B cell (primary cell): ENCODE results near the gene ZBTB24. TPM values are rescaled to one million over a fixed set of nuclear protein-coding genes. Genes with fewer than 3 reads are reported as not detected.

ENCODE experiments used
- ATAC-seq: fragments of 200-7000 bp; cut with Tn5 transposase; one replicate; pipeline ENCODE4 v1.10.0; 2021; ENCODE audit warnings: low read depth, mild to moderate bottlenecking, moderate number of reproducible peaks, moderate library complexity
- CTCF ChIA-PET: fragments of 350-600 bp; sonication (Branson Sonifier 250); formaldehyde crosslinking; loops from one replicate; lab custom pipeline; 2021; ENCODE audit warnings: antibody characterized with exemption, inconsistent platforms; lab: Charles Lee
- POLR2A ChIA-PET: fragments of 350-600 bp; sonication (Branson Sonifier 250); formaldehyde crosslinking; loops from one replicate; lab custom pipeline; 2021; ENCODE audit warnings: antibody characterized with exemption; lab: Charles Lee
- DNase-seq: peaks from one replicate; pipeline ENCODE4 v3.0.0; 2013
- H2AFZ ChIP-seq: 2 replicates; pipeline ENCODE4 v1.6.1; 2012; ENCODE audit warnings: mild to moderate bottlenecking, low read depth, low read length; ENCODE audit not compliant: insufficient read depth, poor library complexity, severe bottlenecking
- H3K27ac ChIP-seq, 2 donors: 1 replicate in 1 of 2; 2 replicates in 1 of 2; pipeline ENCODE4 v1.5.1; 2012 to 2013; ENCODE audit warnings: low read length in 2 of 2, mild to moderate bottlenecking in 2 of 2, moderate library complexity in 1 of 2
- H3K27me3 ChIP-seq, 4 experiments: fragments of 200-600 bp in 1 of 4; sonication (generic) in 1 of 4; replicated peaks in 1 of 4; 1 replicate in 2 of 4; 2 replicates in 2 of 4; pipeline versions ENCODE4 v1.6.1 to v1.7.0; 2013 to 2016; ENCODE audit warnings: low read length in 3 of 4, mild to moderate bottlenecking in 2 of 4, mixed read lengths in 1 of 4, moderate library complexity in 1 of 4; ENCODE audit not compliant: insufficient read depth in 4 of 4, control insufficient read depth in 3 of 4; ENCODE audit errors: control extremely low read depth in 1 of 4
- H3K36me3 ChIP-seq, 2 experiments: replicated peaks in 1 of 2; 1 replicate in 1 of 2; 2 replicates in 1 of 2; pipeline versions ENCODE4 v1.6.1 to v1.7.1; 2013; ENCODE audit warnings: low read length in 1 of 2; ENCODE audit not compliant: insufficient read depth in 2 of 2, control insufficient read depth in 1 of 2; ENCODE audit errors: control extremely low read depth in 1 of 2, extremely low read depth in 1 of 2
- H3K4me1 ChIP-seq, 2 donors: fragments of 200-600 bp in 1 of 2; sonication (generic) in 1 of 2; 1 replicate in 1 of 2; 2 replicates in 1 of 2; pipeline versions ENCODE4 v1.5.1 to v1.6.1; 2013 to 2017; ENCODE audit warnings: low read length in 2 of 2; ENCODE audit not compliant: control insufficient read depth in 2 of 2, insufficient read depth in 2 of 2
- H3K4me2 ChIP-seq: replicated peaks from 2 replicates; pipeline ENCODE3; 2012; ENCODE audit warnings: mild to moderate bottlenecking, low read depth, low read length; ENCODE audit not compliant: poor library complexity, severe bottlenecking
- H3K4me3 ChIP-seq, 5 experiments: fragments of 200-600 bp in 1 of 5; sonication (generic) in 1 of 5; 1 replicate in 3 of 5; 2 replicates in 2 of 5; pipeline versions ENCODE4 v1.5.1 to v1.7.0; 2011 to 2016; ENCODE audit warnings: low read length in 4 of 5, mild to moderate bottlenecking in 4 of 5, low read depth in 2 of 5, control low read depth in 1 of 5, moderate library complexity in 1 of 5; ENCODE audit not compliant: insufficient read depth in 1 of 5; ENCODE audit errors: control extremely low read depth in 1 of 5, extremely low read depth in 1 of 5
- H3K79me2 ChIP-seq: fragments of 200-600 bp; sonication (generic); one replicate; pipeline ENCODE4 v1.6.0; 2016; ENCODE audit warnings: low read length; ENCODE audit not compliant: control insufficient read depth, insufficient read depth
- H3K9ac ChIP-seq: fragments of 200-600 bp; sonication (generic); 2 replicates; pipeline ENCODE4 v1.6.1; 2017; ENCODE audit warnings: mild to moderate bottlenecking, low read length, moderate library complexity
- H3K9me3 ChIP-seq, 3 donors: one replicate each; pipeline versions ENCODE4 v1.6.1 to v1.7.1; 2013; ENCODE audit warnings: low read length in 2 of 3; ENCODE audit not compliant: control insufficient read depth in 2 of 3, insufficient read depth in 1 of 3; ENCODE audit errors: control extremely low read depth in 1 of 3
- H4K20me1 ChIP-seq: 2 replicates; pipeline ENCODE4 v1.6.0; 2012; ENCODE audit warnings: mild to moderate bottlenecking, low read length; ENCODE audit not compliant: insufficient read depth, control insufficient read depth, poor library complexity, severe bottlenecking
- H3K27ac Mint-ChIP-seq: one replicate; pipeline ENCODE4 v1.8.0; 2021; ENCODE audit warnings: mixed read lengths
- H3K27me3 Mint-ChIP-seq: one replicate; pipeline ENCODE4 v1.8.0; 2021; ENCODE audit warnings: mixed read lengths
- H3K4me1 Mint-ChIP-seq: one replicate; pipeline ENCODE4 v1.8.0; 2021; ENCODE audit warnings: mixed read lengths
- H3K4me3 Mint-ChIP-seq: one replicate; pipeline ENCODE4 v1.8.0; 2021; ENCODE audit warnings: mixed read lengths
- H3K9me3 Mint-ChIP-seq: one replicate; pipeline ENCODE4 v1.8.0; 2022; ENCODE audit warnings: mixed read lengths; ENCODE audit not compliant: insufficient read depth
- EZH2 ChIP-seq: IDR thresholded peaks from 2 replicates; pipeline ENCODE4 v1.6.1; 2012; ENCODE audit warnings: borderline replicate concordance, low read depth, mild to moderate bottlenecking, moderate library complexity, low read length; ENCODE audit not compliant: insufficient read depth, poor library complexity, severe bottlenecking
- WGBS: methylation state at CpG from one replicate; pipeline ENCODE4 v1.1.5; 2013; ENCODE audit warnings: missing lambda C conversion rate; ENCODE audit not compliant: insufficient coverage; 5-methylcytosine and 5-hydroxymethylcytosine counted together
- intact Hi-C: fragments of 100-400 bp; cut with micrococcal nuclease; formaldehyde crosslinking; loops from one replicate; pipeline ENCODE4 v1.10.0; 2022
- polyA plus RNA-seq: library from polyadenylated mRNA; depleted of rRNA; stranded (reverse); fragments of >200 nt; gene quantifications from 2 replicates; pipeline ENCODE4 v1.2.3, GENCODE V29; 2012
- total RNA-seq, 2 donors: library from RNA; stranded (reverse); fragments of 120-200 nt in 1 of 2; gene quantifications; 1 replicate in 1 of 2; 2 replicates in 1 of 2; pipeline versions ENCODE4 v1.2.3 to v1.2.4, GENCODE V29; 2013 to 2022
- TF ChIP-seq, protein P1 (sequence below): fragments of 200-600 bp; IDR thresholded peaks from one replicate; pipeline ENCODE4 v1.8.0; 2022; ENCODE audit warnings: antibody characterized with exemption, mild to moderate bottlenecking

ZBTB24 gene
- total and polyA plus RNA-seq, 2 donors (not counting 1 experiment from before 2014, with no cell fraction given) = 10.6 to 31.4 TPM

DNA sequence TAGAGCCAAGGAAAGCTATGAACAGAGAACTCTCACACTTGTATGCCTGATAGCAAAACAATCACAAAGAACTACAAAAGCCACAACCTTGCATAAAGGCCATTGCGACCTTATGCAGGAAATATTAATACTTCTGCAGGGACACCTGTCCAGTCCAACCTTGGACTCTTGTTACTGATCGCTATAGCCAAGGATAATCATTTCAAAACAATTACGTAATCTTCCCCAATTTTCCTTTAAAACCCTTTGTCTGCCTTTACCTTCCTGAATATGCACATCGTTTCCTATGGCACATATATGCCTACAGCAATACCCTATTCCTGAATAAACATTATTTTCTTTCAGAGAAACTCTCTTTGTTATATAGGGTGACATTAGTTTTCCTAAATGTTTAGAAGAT lies 65.4 kb downstream of the ZBTB24 start:
- no peak overlapping the region for H3K4me3 Mint-ChIP-seq
- H3K27me3 Mint-ChIP-seq = no peaks in the 10 kb centered on the region
- H3K9me3 Mint-ChIP-seq = no peaks in the 10 kb centered on the region
- H2AFZ ChIP-seq = no peak overlapping the region
- TF ChIP-seq, protein P1, sequence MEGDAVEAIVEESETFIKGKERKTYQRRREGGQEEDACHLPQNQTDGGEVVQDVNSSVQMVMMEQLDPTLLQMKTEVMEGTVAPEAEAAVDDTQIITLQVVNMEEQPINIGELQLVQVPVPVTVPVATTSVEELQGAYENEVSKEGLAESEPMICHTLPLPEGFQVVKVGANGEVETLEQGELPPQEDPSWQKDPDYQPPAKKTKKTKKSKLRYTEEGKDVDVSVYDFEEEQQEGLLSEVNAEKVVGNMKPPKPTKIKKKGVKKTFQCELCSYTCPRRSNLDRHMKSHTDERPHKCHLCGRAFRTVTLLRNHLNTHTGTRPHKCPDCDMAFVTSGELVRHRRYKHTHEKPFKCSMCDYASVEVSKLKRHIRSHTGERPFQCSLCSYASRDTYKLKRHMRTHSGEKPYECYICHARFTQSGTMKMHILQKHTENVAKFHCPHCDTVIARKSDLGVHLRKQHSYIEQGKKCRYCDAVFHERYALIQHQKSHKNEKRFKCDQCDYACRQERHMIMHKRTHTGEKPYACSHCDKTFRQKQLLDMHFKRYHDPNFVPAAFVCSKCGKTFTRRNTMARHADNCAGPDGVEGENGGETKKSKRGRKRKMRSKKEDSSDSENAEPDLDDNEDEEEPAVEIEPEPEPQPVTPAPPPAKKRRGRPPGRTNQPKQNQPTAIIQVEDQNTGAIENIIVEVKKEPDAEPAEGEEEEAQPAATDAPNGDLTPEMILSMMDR = no peak
- no peak for TF ChIP-seq EZH2
- no peak overlapping the region for H3K27ac Mint-ChIP-seq
- intact Hi-C loops = no loop called here
- no peaks in the 10 kb centered on the region for H3K27me3 ChIP-seq
- no peak overlapping the region for H3K9ac ChIP-seq
- H3K4me1 Mint-ChIP-seq = peaks cover 3% of the 10 kb centered on the region
- no peak for ATAC-seq
- CTCF ChIA-PET = no interaction called here
- H3K4me1 ChIP-seq = peaks cover 0 to 3% of the 10 kb centered on the region in 2 donors
- no peaks in the 10 kb centered on the region for H3K36me3 ChIP-seq
- no peak for DNase-seq
- 87% methylated on average over 3 of the region's 4 CpGs for WGBS
- POLR2A ChIA-PET = no interaction called here
- no peak overlapping the region for H3K4me2 ChIP-seq
- H3K27ac ChIP-seq = no peak overlapping the region
- H4K20me1 ChIP-seq = no peaks in the 10 kb centered on the region
- no peaks in the 10 kb centered on the region for H3K9me3 ChIP-seq
- no peak overlapping the region for H3K4me3 ChIP-seq
- H3K79me2 ChIP-seq = no peaks in the 10 kb centered on the region

Other genes starting within 250 kb of the ZBTB24 start
- 170 and 184 TPM in 2 replicates for gene CD164, start 100.8 kb downstream of the ZBTB24 start, total RNA-seq
- gene CD164, start 100.8 kb downstream of the ZBTB24 start, polyA plus RNA-seq = 63.4 and 108 TPM in 2 replicates
- gene PPIL6, start 42.6 kb downstream of the ZBTB24 start, total RNA-seq = 0.53 and 1.8 TPM in 2 replicates
- gene PPIL6, start 42.6 kb downstream of the ZBTB24 start, polyA plus RNA-seq = 0.85 and 1.8 TPM in 2 replicates
- 35.7 and 36.4 TPM in 2 replicates for gene SMPD2, start 42.5 kb downstream of the ZBTB24 start, total RNA-seq
- gene SMPD2, start 42.5 kb downstream of the ZBTB24 start, polyA plus RNA-seq = 43.9 and 44.9 TPM in 2 replicates
- 202 TPM in 2 replicates for gene MICAL1, start 27.4 kb downstream of the ZBTB24 start, total RNA-seq
- gene MICAL1, start 27.4 kb downstream of the ZBTB24 start, polyA plus RNA-seq = 319 and 400 TPM in 2 replicates
- 26.5 and 27.1 TPM in 2 replicates for gene AK9, start 208.0 kb upstream of the ZBTB24 start, total RNA-seq
- 6.4 and 9.9 TPM in 2 replicates for gene AK9, start 208.0 kb upstream of the ZBTB24 start, polyA plus RNA-seq
- gene FIG4, start 208.1 kb upstream of the ZBTB24 start, total RNA-seq = 31.5 and 32.8 TPM in 2 replicates
- 28.2 and 48.6 TPM in 2 replicates for gene FIG4, start 208.1 kb upstream of the ZBTB24 start, polyA plus RNA-seq